Suprapubic skin (tissue), 3 donors: ENCODE data around the gene SLK.

ENCODE experiments used
- CTCF ChIP-seq, 2 donors: fragments of 200-600 bp in 1 of 2; fragments of 450-650 bp in 1 of 2; sonication (generic) in 1 of 2; IDR thresholded peaks; one replicate each; pipeline ENCODE4 v1.5.1; 2016 to 2019; ENCODE audit warnings: antibody characterized with exemption in 2 of 2, mild to moderate bottlenecking in 1 of 2, moderate library complexity in 1 of 2
- EP300 ChIP-seq: sonication (generic); formaldehyde crosslinking; IDR thresholded peaks from one replicate; pipeline ENCODE4 v1.6.1; 2017; ENCODE audit warnings: antibody characterized with exemption
- POLR2A ChIP-seq, 2 donors: fragments of 450-650 bp; IDR thresholded peaks; one replicate each; pipeline ENCODE4 v1.6.1; 2017; ENCODE audit warnings: antibody characterized with exemption in 2 of 2, mild to moderate bottlenecking in 2 of 2, moderate library complexity in 2 of 2

- no peak for TF ChIP-seq EP300
- TF ChIP-seq POLR2A (IDR thresholded peaks at IDR 0.05): no peak
- TF ChIP-seq CTCF (IDR thresholded peaks at IDR 0.05): no peak
These were observed 13.5 kb downstream of the SLK start for GRCh38 chr10:103980288-103980906.
